ENCODE data around the gene SBF2. TPM values are rescaled to one million over a fixed set of nuclear protein-coding genes. Genes with fewer than 3 reads are reported as not detected.

The SBF2 gene
- total and polyA plus RNA-seq, 2 of the 13 experiments (the other 11 are each of a cell fraction or from before 2014, with no cell fraction given) = 24.0 to 45.8 TPM

- TF ChIP-seq GZF1 (CRISPR knock-in tag; IDR thresholded peaks at IDR 0.05) = 0 out of 2 replicates have a peak, but pooled peaks have one; percentile 55
- TF ChIP-seq ARHGAP35 (CRISPR knock-in tag; IDR thresholded peaks at IDR 0.05; ENCODE audit: borderline replicate concordance) = no peak
- peak; percentile 98 for TF ChIP-seq DRAP1 (CRISPR knock-in tag; IDR thresholded peaks at IDR 0.05)
- TF ChIP-seq ARID2 (CRISPR knock-in tag; IDR thresholded peaks at IDR 0.05; ENCODE audit: borderline replicate concordance) = no peak
- no peak for TF ChIP-seq ZNF234 (CRISPR knock-in tag; conservative IDR thresholded peaks at IDR 0.05)
- TF ChIP-seq HINFP (CRISPR knock-in tag; IDR thresholded peaks at IDR 0.05; ENCODE audit: low read depth) = no peak
- TF ChIP-seq HOXA9 (CRISPR knock-in tag; IDR thresholded peaks at IDR 0.05; ENCODE audit: borderline replicate concordance) = no peak
- no peak for TF ChIP-seq ZNF124 (CRISPR knock-in tag; IDR thresholded peaks at IDR 0.05)
- TF ChIP-seq CTCF (CRISPR knock-in tag; IDR thresholded peaks at IDR 0.05) = peak; percentile 91
- no peak for TF ChIP-seq MATR3 (CRISPR knock-in tag; IDR thresholded peaks at IDR 0.05)
- peak; percentile 53; the same call in 1 of the 2 replicates for TF ChIP-seq SNAI1 (CRISPR knock-in tag; IDR thresholded peaks at IDR 0.05; ENCODE audit: borderline replicate concordance)
- peak; percentile 14; the same call in 1 of the 2 replicates for TF ChIP-seq FOXA3 (CRISPR knock-in tag; IDR thresholded peaks at IDR 0.05)
- TF ChIP-seq ZNF609 (CRISPR knock-in tag; IDR thresholded peaks at IDR 0.05; ENCODE audit: borderline replicate concordance) = 0 out of 2 replicates have a peak, but pooled peaks have one; percentile 13
- no peak for TF ChIP-seq ZNF17 (CRISPR knock-in tag; IDR thresholded peaks at IDR 0.05)
- no peak; the same call in 1 of the 2 replicates for TF ChIP-seq TSC22D2 (CRISPR knock-in tag; IDR thresholded peaks at IDR 0.05; ENCODE audit: borderline replicate concordance)
- TF ChIP-seq EED (CRISPR knock-in tag; IDR thresholded peaks at IDR 0.05) = no peak
- TF ChIP-seq STAT6 (CRISPR knock-in tag; IDR thresholded peaks at IDR 0.05; ENCODE audit: borderline replicate concordance) = no peak
Observed at GRCh38 chr11:10304495-10305261, 10.7 kb upstream of the SBF2 start, which contains the start of gene ADM (continued).
